Measurements from ENCODE around the gene SGTA.

Gene SGTA

DNA sequence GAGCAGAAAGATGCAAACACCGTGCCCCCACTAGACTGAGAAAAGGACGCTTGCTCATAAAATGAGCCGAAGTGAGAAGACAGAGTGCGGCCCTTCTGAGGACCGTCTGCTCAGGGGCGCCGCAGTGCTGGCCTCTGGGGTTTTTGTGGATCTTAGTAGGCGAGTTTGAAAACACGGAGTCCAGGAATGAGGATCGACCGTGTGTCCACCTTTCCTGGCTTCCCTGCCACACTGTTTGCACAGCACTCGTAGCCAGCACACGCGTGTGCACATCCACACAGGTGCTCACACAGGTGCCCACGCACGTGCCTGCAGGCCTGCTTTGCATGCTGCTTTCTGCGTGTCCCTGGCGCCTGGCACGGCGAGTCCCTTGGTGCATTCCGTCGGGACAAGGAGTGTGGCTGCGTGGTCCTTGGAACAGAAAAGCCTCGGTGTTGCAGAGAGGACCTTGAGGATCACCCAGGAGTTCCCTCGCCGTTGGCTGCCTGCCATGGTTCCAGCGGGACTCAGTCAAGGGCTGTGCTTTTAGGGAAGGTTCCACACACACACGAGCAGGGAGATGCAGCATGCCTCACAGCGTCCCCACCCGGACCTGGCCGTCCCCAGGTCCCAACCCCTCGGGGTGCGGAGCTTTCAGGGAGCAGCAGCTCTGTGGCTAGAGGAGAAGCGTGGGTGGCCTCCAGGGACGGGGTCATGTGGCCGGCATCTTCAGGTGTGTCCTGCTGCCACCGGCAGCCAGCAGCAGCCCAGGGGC lies 26.5 kb upstream of the SGTA start:
- DNase-seq = no peak

DNA sequence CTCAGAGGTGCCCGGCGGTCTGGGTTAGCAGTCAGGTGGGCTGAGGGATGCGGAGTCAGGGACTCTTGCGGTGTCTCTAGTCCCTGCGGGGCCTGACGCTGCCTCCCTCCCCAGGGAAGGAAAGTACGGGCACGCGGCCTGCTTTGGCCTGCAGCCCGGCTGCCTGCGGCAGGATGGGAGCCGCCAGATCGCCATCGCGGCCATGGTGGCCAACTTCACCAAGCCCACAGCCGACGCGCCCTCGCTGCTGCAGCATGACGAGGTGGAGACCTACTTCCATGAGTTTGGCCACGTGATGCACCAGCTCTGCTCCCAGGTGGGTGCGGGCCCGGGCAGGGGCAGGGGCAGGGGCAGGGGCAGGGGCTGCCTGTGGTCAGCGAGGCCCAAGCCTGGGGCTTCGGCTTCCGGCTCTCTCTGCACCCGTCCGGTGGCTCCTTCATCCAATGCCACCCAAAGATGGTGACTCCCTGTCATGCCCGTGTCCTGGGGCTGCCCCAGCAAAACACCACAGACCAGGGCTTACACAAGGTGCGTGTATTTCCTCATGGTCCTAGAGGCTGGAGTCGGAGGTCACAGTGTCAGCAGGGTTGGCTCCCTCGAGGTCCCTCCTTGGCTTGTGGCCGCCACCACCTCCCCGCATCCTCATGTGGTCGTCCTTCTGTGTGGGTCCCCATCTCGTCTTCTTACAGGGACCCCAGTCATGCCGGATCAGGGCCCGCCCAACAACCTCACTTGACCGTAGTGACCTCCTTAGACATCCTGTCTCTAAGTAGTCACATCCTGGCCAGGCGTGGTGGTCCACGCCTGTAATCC lies 25.3 kb upstream of the SGTA start:
- no peak for DNase-seq

DNA sequence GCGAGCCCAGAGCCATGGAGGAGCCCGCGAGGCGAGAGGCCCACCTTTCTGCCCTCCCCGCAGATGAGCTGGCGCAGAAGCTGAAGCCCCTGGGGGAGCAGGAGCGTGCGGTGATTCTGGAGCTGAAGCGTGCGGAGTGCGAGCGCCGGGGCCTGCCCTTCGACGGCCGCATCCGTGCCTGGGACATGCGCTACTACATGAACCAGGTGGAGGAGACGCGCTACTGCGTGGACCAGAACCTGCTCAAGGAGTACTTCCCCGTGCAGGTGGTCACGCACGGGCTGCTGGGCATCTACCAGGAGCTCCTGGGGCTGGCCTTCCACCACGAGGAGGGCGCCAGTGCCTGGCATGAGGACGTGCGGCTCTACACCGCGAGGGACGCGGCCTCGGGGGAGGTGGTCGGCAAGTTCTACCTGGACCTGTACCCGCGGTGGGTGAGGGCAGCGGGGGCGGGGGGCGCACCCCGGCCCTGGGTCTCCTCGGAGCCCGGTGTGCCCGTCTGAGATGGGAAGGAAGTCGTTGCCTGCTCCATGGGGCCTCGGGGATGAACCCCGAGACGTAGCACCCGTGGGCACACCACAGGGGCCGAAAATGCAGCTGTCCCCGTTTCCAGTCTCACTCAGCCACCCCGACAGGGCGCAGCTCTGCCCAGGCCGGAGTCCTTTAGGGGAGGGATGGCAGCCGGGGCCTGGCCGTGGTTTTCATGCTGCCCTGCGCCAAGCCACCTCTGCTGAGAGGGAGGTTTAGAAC lies 24.5 kb upstream of the SGTA start:
- DNase-seq = no peak

DNA sequence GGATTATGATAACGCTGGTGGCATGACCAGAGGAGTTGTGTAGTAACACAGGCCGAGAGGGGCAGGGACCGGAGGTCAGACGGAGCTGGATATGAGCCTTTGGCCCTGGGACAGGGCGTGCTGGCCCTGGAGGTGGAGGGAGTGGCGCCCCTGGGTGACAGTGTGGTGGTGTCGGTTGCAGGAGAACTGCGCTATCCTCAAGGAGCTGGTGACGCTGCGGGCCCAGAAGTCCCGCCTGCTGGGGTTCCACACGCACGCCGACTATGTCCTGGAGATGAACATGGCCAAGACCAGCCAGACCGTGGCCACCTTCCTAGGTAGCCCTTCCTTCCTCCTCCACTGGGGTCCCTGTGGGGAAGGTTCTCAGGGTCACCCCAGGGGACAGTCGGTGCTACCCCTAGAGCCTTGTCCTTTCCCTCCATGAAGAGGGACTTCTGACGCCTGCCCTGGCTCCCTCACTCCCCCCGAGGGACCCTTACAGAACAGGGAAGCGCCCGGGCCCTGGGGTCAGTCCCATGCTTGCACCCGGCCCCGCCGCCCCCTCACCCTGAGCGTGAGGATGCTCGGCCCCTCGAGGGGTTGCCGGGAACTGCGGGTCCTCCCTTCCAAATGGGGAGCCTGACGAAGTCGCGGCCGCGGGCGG lies 23.8 kb upstream of the SGTA start:
- DNase-seq = no peak

DNA sequence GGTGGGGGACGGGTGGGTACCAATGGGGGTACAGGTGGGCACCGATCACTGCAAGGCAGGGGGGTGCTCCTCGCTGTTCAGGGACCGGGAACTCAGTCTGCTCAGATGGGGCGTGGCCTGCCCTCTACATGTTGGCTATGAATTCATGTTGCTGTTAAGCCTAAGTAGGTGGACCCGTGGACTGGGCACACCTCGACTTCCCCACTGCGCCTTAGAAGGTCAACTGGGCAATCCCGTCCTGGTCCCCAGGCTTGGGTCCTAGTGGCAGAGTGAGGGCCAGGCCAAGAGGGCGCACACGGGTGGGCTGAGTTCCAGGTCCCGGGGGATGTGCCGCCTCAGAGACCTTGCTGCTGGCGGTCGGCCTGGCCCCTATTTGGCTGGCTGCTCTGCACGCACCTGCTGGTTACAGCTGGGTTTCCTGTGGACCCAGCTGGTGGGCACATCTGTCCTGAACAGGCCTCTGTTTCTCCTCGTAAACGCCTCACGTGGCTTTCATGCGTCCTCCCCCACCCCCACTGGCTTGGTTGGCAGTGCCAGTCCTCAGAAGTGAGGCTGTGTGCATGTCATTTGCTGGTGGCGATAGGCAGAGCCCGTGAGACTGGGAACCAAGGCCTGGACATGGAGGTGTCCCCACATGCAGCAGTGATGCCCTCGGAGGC lies 23.0 kb upstream of the SGTA start:
- no peak for DNase-seq

DNA sequence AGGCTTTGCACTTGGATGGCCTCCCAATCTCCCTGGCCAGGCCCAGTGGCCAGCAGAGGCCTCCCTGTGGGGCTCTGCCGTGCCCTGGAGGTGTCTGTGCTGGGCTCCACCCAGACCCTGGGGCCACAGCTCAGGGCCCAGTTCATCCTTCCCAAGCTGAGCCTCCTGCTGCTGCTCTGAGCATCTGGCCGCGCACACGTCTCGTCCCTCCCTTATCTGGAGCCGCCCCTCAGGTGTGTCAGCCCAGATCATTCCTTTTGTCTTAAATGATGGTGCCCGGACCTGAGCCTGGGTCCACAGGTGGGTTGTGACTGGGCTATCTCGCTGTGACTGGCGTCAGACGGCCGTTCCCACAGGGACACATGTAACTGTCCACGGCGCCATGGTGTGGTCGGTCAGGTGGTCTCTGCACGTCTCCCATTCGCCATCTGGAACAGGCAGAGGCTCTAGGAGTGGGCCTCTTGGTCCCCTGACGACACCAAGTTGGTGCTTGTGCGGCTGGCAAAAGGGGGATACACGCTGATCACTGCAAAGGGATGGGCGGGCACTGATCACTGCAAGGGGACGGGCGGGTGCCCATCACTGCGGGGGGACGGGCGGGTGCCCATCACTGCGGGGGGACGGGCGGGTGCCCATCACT lies 22.3 kb upstream of the SGTA start:
- DNase-seq = no peak

DNA sequence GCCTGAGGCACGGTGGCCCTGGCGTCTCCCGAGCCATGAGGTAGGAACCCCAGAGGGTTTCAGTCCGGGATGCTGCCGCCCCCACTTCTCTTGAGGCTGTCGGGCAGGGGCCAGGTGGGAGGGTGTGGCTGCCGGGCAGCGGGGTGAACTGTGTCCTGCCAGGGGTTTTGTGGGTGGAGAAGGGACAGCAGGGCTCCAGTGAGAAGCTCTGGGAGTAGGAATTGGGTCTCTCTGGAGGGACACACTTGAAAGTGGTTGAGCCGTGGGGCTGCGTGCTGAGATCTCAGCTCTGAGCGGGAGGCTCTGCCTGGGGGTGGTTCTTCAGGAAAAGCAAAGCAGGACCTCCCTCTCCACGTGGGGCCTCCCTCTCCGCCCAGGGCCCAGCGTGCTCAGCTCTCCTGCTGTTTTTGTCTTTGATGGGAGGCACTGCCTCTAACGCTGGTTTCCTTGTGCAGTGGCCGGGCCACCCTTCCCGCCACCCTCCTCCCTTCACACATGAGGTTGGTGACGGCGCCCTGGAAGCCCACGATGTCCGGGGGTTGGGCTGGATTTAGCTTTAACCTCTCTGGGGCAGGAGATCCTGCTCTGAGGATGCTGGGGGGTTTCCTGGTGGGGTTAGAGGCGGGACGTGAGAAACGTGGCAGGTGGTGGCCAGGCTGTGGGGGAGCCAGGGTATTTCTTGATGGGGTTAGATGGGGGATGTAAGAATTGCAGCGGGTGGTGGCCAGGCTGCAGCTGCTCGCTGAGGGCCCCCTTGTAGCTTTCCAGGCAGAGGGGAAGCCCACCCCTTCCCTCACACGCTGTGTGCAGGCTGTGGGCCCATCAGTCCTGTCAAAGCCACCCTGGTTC lies 21.3 kb upstream of the SGTA start:
- no peak for DNase-seq

DNA sequence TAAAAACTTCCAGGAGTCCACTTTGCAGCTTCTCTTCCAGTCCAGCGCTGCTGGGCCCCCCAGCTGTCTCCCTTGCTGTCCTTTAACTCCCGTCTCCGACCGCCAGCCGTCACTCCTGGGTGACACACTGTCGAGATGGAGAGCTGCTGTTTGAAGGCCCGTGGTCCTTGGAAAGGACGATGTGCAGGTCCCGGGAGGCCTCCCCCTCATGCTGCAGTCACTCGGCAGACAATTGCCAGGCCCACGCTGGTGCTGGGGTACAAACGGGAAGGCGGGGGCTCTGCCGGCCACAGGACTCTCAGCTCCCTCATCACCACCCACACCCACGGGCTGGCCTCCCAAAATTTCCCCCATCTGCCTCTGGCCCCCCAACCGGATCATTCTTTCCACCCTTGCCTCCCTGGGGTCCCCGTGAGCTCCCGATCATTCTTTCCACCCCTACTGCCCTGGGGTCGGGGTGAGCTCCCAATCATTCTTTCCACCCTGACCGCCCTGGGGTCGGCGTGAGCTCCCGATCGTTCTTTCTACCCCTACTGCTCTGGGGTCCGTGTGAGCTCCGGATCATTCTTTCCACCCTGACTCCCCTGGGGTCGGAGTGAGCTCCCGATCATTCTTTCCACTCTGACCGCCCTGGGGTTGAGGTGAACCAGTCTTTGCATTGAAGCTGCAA lies 20.5 kb upstream of the SGTA start:
- no peak for DNase-seq

DNA sequence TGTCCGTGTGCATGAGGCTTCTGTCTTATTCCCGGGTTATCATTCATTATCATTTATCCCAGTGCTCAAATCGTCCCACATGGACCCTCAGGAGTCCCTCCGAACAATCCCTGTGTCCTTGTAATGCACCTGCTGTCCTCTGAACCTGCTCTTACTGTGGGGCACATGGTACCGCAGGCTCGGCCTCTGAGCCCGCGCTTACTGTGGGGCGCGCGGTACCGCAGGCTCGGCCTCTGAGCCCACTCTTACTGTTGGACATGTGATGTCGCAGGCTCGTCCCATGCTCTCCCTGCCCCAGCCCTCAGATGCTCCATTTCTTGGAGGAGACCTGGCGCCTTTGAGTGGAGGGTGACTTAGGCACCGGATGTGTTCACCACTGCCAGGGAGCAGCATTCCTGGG lies 19.8 kb upstream of the SGTA start:
- DNase-seq = no peak

DNA sequence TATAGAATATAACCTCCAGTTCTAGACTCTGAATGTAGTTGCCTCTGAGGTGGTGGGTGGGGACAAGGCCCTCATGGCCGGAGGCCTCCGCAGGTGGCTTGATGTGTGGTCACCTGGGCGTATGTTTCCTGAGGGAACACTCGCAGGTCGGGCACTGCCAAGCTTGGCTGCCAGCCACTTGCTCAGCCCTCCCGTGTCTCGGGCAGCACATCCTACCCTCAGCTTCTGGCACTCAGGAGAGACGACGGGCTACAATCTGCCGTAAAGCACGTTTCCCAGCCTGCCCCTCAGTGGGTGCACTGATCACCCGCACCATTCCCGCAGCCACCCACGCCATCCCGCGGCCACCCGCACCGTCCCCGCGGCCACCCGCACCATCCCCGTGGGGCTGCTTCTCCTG lies 17.4 kb upstream of the SGTA start:
- DNase-seq = no peak

DNA sequence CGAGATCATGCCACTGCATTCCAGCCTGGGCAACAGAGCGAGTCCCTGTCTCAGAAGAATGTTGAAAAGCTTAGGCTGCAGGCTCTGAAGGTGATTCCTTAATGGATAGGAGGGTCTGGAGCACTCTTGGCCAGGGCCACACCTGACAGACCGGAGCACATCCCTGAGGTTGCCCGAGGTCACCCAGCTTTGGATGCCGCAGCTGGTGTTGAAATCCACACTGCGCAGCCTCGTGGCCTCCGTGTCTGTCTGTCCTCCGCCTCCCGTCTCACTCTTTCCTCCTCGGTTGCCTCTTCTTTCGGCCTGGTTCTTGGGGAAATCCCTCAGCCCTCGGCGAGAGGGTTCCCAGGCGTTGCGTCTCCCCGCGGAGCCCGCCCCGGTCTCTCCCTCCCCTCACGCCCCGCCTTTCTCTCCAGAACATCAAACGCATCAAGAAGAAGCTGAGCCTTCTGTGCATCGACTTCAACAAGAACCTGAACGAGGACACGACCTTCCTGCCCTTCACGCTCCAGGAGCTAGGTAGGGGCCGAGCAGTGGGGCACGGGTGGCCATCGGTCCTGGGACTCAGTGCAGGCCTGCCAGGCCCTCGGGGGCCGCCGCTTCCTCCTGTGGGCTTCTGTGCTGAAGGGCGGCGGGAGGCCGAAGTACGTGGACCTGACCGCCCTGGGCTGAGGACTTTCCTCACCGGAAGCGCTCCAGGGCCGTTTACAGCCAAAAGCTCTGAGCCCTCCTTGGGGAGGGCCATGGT lies 16.4 kb upstream of the SGTA start:
- no peak for DNase-seq

DNA sequence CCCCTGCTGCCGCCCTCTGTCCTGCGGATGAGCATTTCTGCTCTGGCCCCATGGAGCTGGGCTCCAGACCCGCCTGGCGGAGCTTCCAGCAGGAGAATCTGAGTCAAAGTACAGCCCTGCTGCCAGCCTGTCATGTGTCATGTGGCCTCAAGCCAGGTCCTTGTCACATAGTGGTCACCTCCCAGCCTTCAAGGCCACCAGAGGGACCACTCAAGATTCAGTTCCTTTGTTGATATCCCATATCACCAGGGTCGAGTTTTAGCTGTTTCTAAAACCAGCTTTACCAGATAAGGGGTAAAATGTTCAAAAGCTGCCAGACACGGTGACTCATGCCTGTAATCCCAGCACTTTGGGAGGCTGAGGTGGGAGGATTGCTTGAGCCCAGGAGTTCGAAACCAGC lies 15.7 kb upstream of the SGTA start:
- DNase-seq = no peak

DNA sequence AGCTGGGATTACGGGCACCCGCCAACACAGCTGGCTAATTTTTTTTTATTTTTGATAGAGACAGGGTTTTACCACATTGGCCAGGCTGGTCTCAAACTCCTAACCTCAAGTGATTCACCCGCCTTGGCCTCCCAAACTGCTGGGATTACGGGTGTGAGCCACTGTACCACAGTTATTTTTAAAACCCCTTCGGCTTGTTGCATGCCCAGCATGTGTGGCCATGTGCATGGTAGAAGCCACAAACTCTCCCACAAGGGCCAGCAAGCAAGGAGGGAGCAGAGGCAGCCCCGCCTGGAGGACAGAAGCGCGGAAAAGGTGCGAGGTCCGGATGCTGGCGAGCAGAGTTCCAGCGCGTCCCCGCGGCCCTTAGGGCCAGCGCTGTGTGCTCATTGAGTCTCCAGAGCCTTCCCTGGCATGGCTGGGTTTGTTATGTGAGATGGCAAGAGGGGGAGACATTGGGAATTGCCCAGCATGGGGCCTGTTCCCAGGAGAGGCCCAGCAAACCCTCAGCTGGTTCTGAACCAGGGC lies 15.1 kb upstream of the SGTA start:
- DNase-seq = no peak

DNA sequence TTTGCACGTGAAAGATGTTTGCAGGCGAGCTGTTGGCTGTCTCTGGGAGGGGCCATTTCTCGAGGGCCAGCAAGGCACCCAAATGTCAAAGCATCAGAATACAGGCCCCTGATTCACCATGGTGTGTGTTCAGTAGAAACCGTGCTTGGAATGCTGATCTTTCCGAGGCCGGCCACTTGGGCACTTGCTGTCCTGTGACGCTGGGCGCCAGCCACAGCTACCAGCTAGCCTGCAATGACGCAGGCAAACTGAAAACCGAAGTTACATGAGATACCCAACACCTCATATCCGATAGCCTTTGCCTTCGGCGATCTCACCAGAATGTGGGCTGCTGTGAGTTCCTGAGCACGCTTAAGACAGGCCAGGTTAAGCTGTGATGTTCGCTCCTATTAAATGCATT lies 14.2 kb upstream of the SGTA start:
- no peak for DNase-seq

DNA sequence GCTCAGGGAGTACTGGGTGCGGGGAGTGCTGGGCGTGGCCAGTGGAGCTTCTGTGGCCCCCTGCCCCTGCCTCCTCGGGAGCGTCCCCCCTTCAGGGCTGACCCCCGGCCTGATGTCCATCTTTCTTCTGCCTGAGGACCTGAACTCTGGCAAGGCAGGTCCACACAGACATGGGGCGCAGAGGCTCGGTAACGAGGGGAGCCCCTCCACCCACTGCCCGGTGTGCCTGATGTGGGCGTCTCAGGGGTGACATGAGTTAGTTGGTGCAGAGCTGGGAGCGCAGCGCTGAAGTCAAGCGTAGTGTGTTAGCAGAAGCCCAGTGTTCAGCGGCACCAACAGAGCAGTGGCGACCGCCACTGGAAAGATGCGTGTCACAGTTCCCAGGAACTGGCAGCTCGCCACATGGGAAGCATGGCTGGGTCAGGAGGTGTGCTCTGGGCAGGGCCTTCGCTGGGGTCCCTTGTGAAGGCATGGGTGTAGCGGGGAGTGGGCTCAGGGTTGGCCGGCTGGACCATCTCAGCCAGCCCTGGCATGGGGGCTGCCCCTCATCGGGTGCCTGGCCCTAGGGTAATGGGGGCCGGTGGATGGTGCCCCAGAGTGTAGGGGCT lies 13.7 kb upstream of the SGTA start:
- no peak for DNase-seq

DNA sequence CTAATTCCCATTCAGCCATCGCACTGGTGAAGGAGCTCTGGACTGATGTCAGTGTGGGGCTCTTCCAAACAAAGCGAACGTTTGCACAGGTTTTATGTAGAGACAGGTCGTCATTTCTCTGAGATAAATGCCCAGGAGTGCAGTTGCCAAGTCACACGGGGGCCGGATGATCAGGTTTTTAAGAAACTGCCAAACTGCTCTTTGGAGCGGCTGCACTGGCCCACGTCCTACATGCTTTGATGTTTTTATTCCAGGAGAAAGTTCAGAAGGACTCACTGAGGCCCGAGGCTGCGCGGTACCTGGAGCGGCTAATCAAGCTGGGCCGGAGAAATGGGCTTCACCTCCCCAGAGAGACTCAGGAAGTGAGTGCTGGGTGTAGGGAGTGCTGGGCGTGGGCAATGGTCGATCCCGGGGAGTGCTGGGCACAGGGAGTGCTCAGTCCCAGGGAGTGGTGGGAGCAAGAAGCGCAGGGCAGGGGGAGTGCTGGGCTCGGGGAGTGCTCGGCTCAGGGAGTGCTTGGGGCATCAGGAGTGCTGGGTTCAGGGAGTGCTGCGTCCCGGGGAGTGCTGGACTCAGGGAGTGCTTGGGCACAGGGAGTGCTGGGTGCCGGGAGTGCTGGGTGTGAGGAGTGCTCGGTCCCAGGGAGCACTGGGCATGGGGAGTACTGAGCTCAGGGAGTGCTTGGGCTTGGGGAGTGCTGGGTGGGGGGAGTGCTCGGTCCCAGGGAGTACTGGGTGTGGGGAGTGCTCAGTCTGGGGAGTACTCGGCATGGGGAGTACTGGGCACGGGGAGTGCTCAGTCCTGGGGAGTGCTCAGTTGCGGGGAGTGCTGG lies 13.0 kb upstream of the SGTA start:
- DNase-seq = no peak

DNA sequence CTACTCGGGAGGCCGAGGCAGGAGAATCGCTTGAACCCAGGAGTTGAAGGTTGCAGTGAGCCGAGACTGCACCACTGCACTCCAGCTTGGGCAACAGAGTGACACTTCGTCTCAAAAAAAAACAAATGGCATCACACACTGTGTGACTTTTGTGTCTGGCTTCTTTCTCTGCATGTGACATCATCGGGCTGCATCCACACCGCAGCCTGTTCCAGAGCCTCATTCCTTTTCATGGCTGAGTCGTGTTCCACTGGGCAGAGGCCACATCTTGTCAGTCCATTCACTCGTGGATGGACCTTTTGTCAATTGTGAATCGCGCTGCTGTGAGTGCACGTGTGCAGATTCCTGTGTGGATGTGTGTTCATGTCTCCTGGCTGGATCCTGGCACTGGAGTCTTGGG lies 10.5 kb upstream of the SGTA start:
- DNase-seq = no peak

DNA sequence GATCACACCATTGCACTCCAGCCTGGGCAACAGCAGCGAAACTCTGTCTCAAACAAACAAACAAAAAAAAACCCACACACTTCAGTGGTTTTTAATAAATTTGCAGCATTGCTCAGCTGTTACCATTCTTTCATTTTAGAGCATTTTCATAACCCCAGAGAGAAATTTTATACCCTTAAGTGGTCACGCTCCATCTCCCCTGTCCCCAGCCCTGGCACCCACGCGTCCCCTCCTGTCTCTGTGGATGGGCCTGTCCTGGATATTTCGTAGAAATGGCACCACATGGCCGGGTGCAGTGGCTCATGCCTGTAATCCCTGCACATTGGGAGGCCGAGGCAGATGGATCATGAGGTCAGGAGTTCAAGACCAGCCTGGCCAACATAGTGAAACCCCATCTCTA lies 10.1 kb upstream of the SGTA start:
- DNase-seq = no peak

All from right forelimb (tissue), 1 donor.